Skeletal muscle satellite cell (primary cell): ENCODE results near the gene FLNC.

Source experiments
- H3K27me3 ChIP-seq: 2 replicates; pipeline ENCODE4 v1.7.0; 2013; ENCODE audit warnings: low read length; ENCODE audit not compliant: control insufficient read depth, insufficient read depth
- H3K36me3 ChIP-seq: 2 replicates; pipeline ENCODE4 v1.7.0; 2013; ENCODE audit warnings: mild to moderate bottlenecking, control low read depth, low read length; ENCODE audit not compliant: insufficient read depth
- H3K4me1 ChIP-seq: 2 replicates; pipeline ENCODE4 v1.7.0; 2013; ENCODE audit warnings: low read length; ENCODE audit not compliant: control insufficient read depth, insufficient read depth
- H3K4me2 ChIP-seq: 2 replicates; pipeline ENCODE4 v1.7.0; 2013; ENCODE audit warnings: mild to moderate bottlenecking, low read length
- H3K4me3 ChIP-seq: 2 replicates; pipeline ENCODE4 v1.7.0; 2013; ENCODE audit warnings: low read length
- H3K9ac ChIP-seq: 2 replicates; pipeline ENCODE4 v1.7.0; 2013; ENCODE audit warnings: mild to moderate bottlenecking, low read depth, low read length, moderate library complexity
- H3K9me3 ChIP-seq: replicated peaks from 2 replicates; pipeline ENCODE4 v1.7.0; 2013; ENCODE audit warnings: mild to moderate bottlenecking, control low read depth, low read length

FLNC gene

GRCh38 chr7:128879939-128880746 lies 49.9 kb downstream of the FLNC start:
- H3K36me3 ChIP-seq: no peaks in the 10 kb centered on the region
- H3K9me3 ChIP-seq: no peaks in the 10 kb centered on the region
- H3K9ac ChIP-seq: no peak overlapping the region
- H3K4me3 ChIP-seq: no peak overlapping the region
- H3K4me2 ChIP-seq: no peak overlapping the region
- peaks cover 5% of the 10 kb centered on the region for H3K27me3 ChIP-seq
- H3K4me1 ChIP-seq: no peaks in the 10 kb centered on the region

- Histone ChIP-seq H3K4me3 (no peak overlapping the region), H3K27me3 (peaks cover 8% of the 10 kb centered on the region), H3K9ac (no peak overlapping the region), H3K4me1 (no peaks in the 10 kb centered on the region), H3K4me2 (no peak overlapping the region), H3K36me3 (no peaks in the 10 kb centered on the region), H3K9me3 (no peaks in the 10 kb centered on the region)
These were observed 50.7 kb downstream of the FLNC start for GRCh38 chr7:128880791-128881457.

GRCh38 chr7:128881458-128882125 lies 51.4 kb downstream of the FLNC start:
- no peak overlapping the region for H3K9ac ChIP-seq
- H3K4me2 ChIP-seq: no peak overlapping the region
- H3K27me3 ChIP-seq: peaks cover 11% of the 10 kb centered on the region

GRCh38 chr7:128882134-128882533 lies 51.9 kb downstream of the FLNC start:
- Histone ChIP-seq H3K36me3 (no peaks in the 10 kb centered on the region), H3K9me3 (no peaks in the 10 kb centered on the region), H3K4me1 (no peaks in the 10 kb centered on the region), H3K4me3 (no peak overlapping the region), H3K4me2 (no peak overlapping the region), H3K27me3 (peaks cover 11% of the 10 kb centered on the region), H3K9ac (no peak overlapping the region)

More at GRCh38 chr7:128881458-128882125, 51.4 kb downstream of the FLNC start:
- Histone ChIP-seq H3K9me3 (no peaks in the 10 kb centered on the region), H3K4me3 (no peak overlapping the region), H3K36me3 (no peaks in the 10 kb centered on the region), H3K4me1 (no peaks in the 10 kb centered on the region)

GRCh38 chr7:128883622-128884448 lies 53.6 kb downstream of the FLNC start:
- Histone ChIP-seq H3K9ac (no peak overlapping the region), H3K27me3 (peaks cover 11% of the 10 kb centered on the region), H3K4me1 (no peaks in the 10 kb centered on the region), H3K4me2 (no peak overlapping the region), H3K36me3 (no peaks in the 10 kb centered on the region), H3K9me3 (no peaks in the 10 kb centered on the region), H3K4me3 (no peak overlapping the region)

GRCh38 chr7:128884561-128885369 lies 54.6 kb downstream of the FLNC start:
- no peak overlapping the region for H3K4me3 ChIP-seq
- H3K36me3 ChIP-seq: no peaks in the 10 kb centered on the region
- H3K27me3 ChIP-seq: peaks cover 11% of the 10 kb centered on the region
- no peak overlapping the region for H3K9ac ChIP-seq
- H3K9me3 ChIP-seq: no peaks in the 10 kb centered on the region
- no peaks in the 10 kb centered on the region for H3K4me1 ChIP-seq
- H3K4me2 ChIP-seq: no peak overlapping the region

GRCh38 chr7:128885370-128886187 lies 55.4 kb downstream of the FLNC start:
- H3K4me3 ChIP-seq: no peak overlapping the region
- H3K9ac ChIP-seq: no peak overlapping the region
- H3K27me3 ChIP-seq: peaks cover 14% of the 10 kb centered on the region
- H3K9me3 ChIP-seq: no peaks in the 10 kb centered on the region
- no peaks in the 10 kb centered on the region for H3K4me1 ChIP-seq
- H3K4me2 ChIP-seq: no peak overlapping the region
- no peaks in the 10 kb centered on the region for H3K36me3 ChIP-seq

GRCh38 chr7:128886391-128887168 lies 56.4 kb downstream of the FLNC start:
- no peak overlapping the region for H3K4me2 ChIP-seq
- peaks cover 19% of the 10 kb centered on the region for H3K27me3 ChIP-seq
- H3K9ac ChIP-seq: no peak overlapping the region
- H3K4me1 ChIP-seq: no peaks in the 10 kb centered on the region
- no peak overlapping the region for H3K4me3 ChIP-seq
- no peaks in the 10 kb centered on the region for H3K9me3 ChIP-seq
- no peaks in the 10 kb centered on the region for H3K36me3 ChIP-seq

GRCh38 chr7:128887169-128888038 lies 57.2 kb downstream of the FLNC start:
- Histone ChIP-seq H3K4me3 (no peak overlapping the region), H3K4me1 (no peaks in the 10 kb centered on the region), H3K27me3 (peaks cover 23% of the 10 kb centered on the region), H3K9me3 (no peaks in the 10 kb centered on the region), H3K36me3 (no peaks in the 10 kb centered on the region), H3K4me2 (no peak overlapping the region), H3K9ac (no peak overlapping the region)
